IPS-18c (cell line): ENCODE results near the gene ZNF575.

Source experiments
- H3K4me3 ChIP-seq: 2 replicates; pipeline ENCODE4 v1.7.0; 2013; ENCODE audit warnings: low read depth, mild to moderate bottlenecking, low read length, moderate library complexity; ENCODE audit not compliant: insufficient read depth
- H3K9me3 ChIP-seq: one replicate; pipeline ENCODE4 v1.6.1; 2013; ENCODE audit warnings: mild to moderate bottlenecking, low read length, moderate library complexity; ENCODE audit not compliant: control insufficient read depth, insufficient read depth

ZNF575 gene

DNA sequence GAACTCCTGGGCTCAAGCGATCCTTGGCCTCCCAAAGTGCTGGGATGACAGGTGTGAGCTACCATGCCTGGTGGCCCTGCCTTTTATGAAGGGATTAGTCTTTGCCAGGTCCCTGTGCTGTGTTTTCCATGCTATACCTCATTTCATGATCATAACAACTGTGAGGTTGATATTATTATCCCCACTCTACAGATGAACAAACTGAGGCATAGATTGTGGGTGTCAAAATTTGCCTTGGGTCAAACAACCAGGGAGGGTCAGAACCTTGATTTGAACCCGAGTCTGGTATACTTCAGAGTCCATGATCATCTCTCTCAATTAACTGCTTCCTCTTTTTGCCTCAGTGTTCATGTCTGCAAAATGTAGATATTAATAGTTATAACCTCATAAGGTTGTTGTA is 49.5 kb downstream of the ZNF575 start:
- H3K9me3 ChIP-seq: no peaks in the 10 kb centered on the region
- no peak overlapping the region for H3K4me3 ChIP-seq

DNA sequence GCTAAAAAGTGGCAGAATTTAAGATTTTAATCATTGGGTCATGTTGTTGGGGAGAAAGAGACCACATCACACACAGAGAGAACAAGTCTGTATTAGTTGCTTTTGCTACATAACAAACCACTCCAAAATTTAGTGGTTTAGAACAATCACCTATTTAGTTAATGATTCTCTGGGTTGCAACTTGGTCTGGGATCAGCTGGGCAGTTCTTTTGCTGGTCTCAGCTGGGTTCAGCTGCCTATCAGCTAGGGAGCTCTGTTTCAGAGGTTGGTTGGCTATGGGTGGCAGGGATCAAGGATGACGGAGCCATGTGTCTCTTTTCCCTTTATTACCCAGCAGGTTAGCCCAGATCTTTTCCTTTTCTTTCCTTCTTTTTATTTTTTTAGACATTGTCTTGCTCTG is 51.5 kb downstream of the ZNF575 start:
- H3K4me3 ChIP-seq: no peak overlapping the region
- H3K9me3 ChIP-seq: no peaks in the 10 kb centered on the region
